NCI-H187 (cell line): ENCODE results near the gene WDR43.

Source experiments
- DNase-seq, 2 experiments: peaks; one replicate each; lab custom pipeline; 2025; lab: John Stamatoyannopoulos, UW

Gene WDR43

GRCh38 chr2:28908172-28908571 lies 13.7 kb downstream of the WDR43 start:
- DNase-seq, result no peak

GRCh38 chr2:28909655-28910353 lies 15.3 kb downstream of the WDR43 start:
- DNase-seq, result no peak

- DNase-seq, result no peak
Measured at GRCh38 chr2:28915939-28916338, 21.5 kb downstream of the WDR43 start.

GRCh38 chr2:28926847-28927246 lies 32.4 kb downstream of the WDR43 start:
- DNase-seq, result no peak

GRCh38 chr2:28927469-28927868 lies 33.0 kb downstream of the WDR43 start:
- no peak for DNase-seq

DNA sequence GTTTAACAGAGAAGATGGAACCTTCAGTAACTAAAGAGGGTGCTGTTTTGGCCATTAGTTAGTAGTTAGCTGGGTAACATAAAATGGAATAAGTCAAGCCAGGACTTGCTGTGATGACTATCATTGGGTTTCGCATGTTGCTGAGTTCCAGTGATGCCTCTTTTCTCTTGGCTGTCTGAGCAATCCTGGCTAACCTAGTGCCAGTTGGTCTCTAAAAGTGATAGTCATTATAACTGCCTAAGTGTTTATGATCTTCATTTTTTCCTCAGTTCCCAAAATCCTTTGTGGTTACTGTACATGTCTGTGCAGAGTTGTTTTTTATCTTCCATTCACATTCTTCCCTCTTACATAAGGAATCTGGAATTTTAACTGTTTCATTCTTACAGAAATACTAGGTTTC lies 33.4 kb downstream of the WDR43 start:
- DNase-seq, result no peak

- DNase-seq, result no peak
Measured at GRCh38 chr2:28929581-28929980, 35.1 kb downstream of the WDR43 start.

GRCh38 chr2:28930205-28930604 lies 35.7 kb downstream of the WDR43 start:
- DNase-seq, result no peak

- no peak for DNase-seq
Measured at GRCh38 chr2:28934769-28935168, 40.3 kb downstream of the WDR43 start.

DNA sequence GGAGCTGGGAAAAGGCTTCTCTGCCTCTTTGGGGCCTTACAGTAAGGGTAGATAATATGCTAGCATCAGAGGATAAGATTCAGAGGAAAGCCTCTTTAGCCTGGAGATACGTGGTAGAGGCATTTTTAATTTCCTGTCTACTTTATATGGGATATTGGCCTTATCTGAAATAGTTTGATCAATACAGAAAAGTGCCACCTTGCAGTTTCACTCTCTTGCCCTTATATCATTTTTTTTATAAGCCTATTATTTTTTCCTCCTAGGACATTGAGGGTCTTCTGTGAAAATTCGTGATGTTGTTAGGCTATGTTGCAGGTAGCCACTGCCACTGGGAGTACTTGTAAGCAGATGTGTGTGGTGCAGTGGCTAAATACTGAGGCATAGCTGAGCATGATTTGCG lies 46.5 kb downstream of the WDR43 start:
- no peak for DNase-seq

- no peak for DNase-seq
Measured at GRCh38 chr2:28944535-28945248, 50.2 kb downstream of the WDR43 start.

DNA sequence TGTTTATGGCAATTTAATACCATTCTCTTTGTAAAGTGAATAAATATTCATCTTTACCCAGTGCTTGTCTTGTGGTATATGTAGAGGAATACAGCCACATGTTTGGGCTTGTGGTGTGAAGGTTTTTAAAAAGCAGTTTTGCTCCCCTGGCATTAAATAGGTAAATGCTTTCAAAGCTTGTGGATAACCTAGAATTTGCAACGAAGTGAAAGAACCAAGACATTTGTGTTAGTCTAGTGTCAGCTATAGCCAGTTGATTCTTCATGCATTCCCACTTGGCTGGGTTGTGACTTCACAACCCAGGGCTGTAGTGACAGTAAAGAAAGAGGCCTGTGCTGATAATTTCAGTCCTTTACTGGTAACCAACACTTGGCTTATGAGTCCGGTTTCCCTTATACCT lies 53.7 kb downstream of the WDR43 start:
- no peak for DNase-seq

DNA sequence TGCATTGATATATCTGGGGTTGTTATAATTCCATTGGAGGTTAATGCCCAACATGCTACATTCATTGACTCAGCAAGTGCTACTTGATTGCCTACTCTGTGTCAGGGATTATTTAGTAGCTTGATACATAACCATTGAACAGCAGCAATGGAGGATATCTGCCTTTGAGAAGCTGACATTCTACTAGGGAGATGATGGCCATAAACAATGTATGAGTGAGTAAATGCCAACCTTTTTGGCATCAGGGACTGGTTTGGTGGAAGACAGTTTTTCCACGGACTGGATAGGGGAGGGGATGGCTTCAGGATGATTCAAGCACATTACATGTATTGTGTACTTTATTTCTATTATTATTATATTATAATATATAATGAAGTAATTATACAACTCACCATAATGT lies 54.7 kb downstream of the WDR43 start:
- no peak for DNase-seq

- DNase-seq, result no peak
Measured at GRCh38 chr2:28949617-28950305, 55.3 kb downstream of the WDR43 start.

GRCh38 chr2:28950941-28951630 lies 56.6 kb downstream of the WDR43 start:
- no peak for DNase-seq

DNA sequence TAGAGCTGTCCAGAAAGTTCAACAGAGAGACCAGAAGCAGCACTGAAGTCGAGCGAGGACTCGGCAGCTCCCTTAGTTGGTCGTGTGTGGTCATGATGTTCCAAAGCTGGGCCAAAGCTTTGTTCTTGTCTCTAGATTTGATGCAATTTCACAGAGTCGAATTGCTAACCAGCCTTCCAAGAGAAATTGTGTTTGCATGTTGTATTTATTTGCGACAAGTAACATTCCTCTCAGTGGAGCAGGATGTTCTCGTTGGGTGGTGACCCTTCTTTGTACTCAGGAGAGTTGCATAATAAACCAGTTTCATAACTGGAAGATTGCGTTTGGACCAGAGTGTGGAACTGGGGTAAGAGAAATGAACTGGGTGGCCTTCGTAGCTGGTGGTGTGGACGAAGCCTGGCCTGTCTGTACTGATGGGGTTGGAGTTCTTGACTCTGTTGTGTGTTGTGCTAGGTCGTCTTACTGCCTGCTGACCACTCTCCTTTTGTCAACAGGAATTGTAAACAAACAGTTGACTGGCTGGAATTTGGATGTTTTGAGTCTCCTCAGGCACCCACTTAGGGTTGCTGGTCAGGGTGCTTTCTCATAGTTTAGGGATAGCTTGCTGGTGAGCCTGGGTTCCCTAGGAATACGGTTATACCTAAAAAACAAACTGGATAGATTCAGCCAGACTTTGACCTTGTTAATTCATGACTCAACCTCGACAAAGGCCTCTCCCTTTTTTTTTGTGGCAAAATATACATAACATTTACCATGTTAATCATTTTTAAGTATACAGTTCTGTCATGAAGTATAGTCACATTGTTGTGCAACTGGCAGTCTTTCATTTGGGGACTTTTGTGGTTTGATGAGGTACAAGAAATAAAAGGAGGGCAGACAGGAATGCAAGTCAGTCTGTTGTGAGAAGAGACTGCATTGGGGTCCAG lies 57.7 kb downstream of the WDR43 start:
- DNase-seq, result no peak

- DNase-seq, result no peak
Measured at GRCh38 chr2:28952836-28953211, 58.4 kb downstream of the WDR43 start.

DNA sequence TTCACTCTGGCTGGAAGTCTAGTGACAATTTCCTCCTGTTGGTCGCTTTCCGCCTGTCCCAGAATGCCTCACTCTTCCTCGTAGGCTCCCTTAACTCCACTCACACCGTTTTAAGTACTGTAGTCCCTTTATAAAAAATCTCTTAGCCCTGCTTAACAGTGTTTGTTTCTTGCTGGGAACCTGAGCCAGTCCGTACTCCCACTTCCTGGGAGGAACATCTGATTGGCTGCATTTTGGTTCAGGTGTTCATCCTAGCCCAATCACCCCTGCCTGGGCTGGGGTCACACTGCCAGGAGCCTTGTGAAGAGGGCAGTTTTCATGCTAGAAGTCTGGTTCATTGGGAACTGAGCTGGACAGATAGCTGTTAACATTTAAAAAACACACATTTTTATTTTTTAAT lies 61.0 kb downstream of the WDR43 start:
- DNase-seq, result no peak

GRCh38 chr2:28956415-28956826 lies 62.0 kb downstream of the WDR43 start:
- DNase-seq, result no peak

DNA sequence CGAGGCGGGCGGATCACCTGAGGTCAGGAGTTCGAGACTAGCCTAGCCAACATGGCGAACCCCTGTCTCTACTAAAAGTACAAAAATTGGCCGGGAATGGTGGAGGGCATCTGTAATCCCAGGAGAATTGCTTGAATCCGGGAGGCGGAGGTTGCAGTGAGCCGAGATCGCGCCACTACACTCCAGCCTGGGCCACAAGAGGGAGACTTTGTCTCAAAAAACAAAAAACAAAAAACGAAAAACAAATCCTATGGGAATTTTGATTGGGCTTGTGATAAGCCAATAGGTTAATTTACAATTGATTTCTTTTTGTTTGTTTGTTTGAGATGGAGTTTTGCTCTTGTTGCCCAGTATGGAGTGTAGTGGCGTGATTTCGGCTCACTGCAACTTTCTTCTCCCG lies 62.4 kb downstream of the WDR43 start:
- DNase-seq, result no peak

GRCh38 chr2:28958689-28959088 lies 64.2 kb downstream of the WDR43 start:
- peak; percentile 38 to 44 for DNase-seq

- DNase-seq, result no peak
Measured at GRCh38 chr2:28960401-28960800, 65.9 kb downstream of the WDR43 start.
